ENCODE data around the gene ELP5. TPM values are rescaled to one million over a fixed set of nuclear protein-coding genes. Genes with fewer than 3 reads are reported as not detected.

ELP5 gene
- total RNA-seq, 1 donor = 21.7 TPM

GRCh38 chr17:7232114-7232513, 19.9 kb upstream of the ELP5 start:
- H3K27ac ChIP-seq (ENCODE audit: low read depth, low read length) = no peak overlapping the region
- no peak overlapping the region for H3K4me3 ChIP-seq (ENCODE audit: insufficient read depth, low read length)
- no peaks in the 10 kb centered on the region for H3K9me3 ChIP-seq (ENCODE audit: low read depth, low read length)
- peaks cover 86% of the 10 kb centered on the region for H3K79me2 ChIP-seq (ENCODE audit: insufficient read depth, low read length)
- peaks cover 37% of the 10 kb centered on the region for H4K20me1 ChIP-seq (ENCODE audit: insufficient read depth, low read length)
- H3K4me2 ChIP-seq (ENCODE audit: insufficient read depth, low read length) = peak overlapping the region; percentile 92
- H3K36me3 ChIP-seq (ENCODE audit: insufficient read depth, low read length) = peaks cover 55% of the 10 kb centered on the region
- no peak for DNase-seq (ENCODE audit: insufficient read length, low spot score, missing footprints)
- H2AFZ ChIP-seq (ENCODE audit: low read length) = no peak overlapping the region
- peaks cover 21% of the 10 kb centered on the region for H3K4me1 ChIP-seq (ENCODE audit: insufficient read depth, low read length)
- TF ChIP-seq, protein P1, sequence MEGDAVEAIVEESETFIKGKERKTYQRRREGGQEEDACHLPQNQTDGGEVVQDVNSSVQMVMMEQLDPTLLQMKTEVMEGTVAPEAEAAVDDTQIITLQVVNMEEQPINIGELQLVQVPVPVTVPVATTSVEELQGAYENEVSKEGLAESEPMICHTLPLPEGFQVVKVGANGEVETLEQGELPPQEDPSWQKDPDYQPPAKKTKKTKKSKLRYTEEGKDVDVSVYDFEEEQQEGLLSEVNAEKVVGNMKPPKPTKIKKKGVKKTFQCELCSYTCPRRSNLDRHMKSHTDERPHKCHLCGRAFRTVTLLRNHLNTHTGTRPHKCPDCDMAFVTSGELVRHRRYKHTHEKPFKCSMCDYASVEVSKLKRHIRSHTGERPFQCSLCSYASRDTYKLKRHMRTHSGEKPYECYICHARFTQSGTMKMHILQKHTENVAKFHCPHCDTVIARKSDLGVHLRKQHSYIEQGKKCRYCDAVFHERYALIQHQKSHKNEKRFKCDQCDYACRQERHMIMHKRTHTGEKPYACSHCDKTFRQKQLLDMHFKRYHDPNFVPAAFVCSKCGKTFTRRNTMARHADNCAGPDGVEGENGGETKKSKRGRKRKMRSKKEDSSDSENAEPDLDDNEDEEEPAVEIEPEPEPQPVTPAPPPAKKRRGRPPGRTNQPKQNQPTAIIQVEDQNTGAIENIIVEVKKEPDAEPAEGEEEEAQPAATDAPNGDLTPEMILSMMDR (IDR thresholded peaks at IDR 0.05; ENCODE audit: extremely low read depth, low read depth, low read length) = no peak
- no peaks in the 10 kb centered on the region for H3K27me3 ChIP-seq (ENCODE audit: insufficient read depth, low read length)

GRCh38 chr17:7233701-7234082, 18.3 kb upstream of the ELP5 start:
- H2AFZ ChIP-seq (ENCODE audit: low read length) = peak overlapping the region; percentile 53
- H3K4me2 ChIP-seq (ENCODE audit: insufficient read depth, low read length) = peak overlapping the region; percentile 92
- peaks cover 39% of the 10 kb centered on the region for H4K20me1 ChIP-seq (ENCODE audit: insufficient read depth, low read length)
- peaks cover 92% of the 10 kb centered on the region for H3K79me2 ChIP-seq (ENCODE audit: insufficient read depth, low read length)
- peaks cover 25% of the 10 kb centered on the region for H3K4me1 ChIP-seq (ENCODE audit: insufficient read depth, low read length)
- peak; percentile 93 for DNase-seq (ENCODE audit: insufficient read length, low spot score, missing footprints)
- TF ChIP-seq, protein P1 (IDR thresholded peaks at IDR 0.05; ENCODE audit: extremely low read depth, low read depth, low read length) = no peak
- H3K27ac ChIP-seq (ENCODE audit: low read depth, low read length) = peak overlapping the region; percentile 77
- H3K4me3 ChIP-seq (ENCODE audit: insufficient read depth, low read length) = peak overlapping the region; percentile 80
- peaks cover 43% of the 10 kb centered on the region for H3K36me3 ChIP-seq (ENCODE audit: insufficient read depth, low read length)
- no peaks in the 10 kb centered on the region for H3K9me3 ChIP-seq (ENCODE audit: low read depth, low read length)
- H3K27me3 ChIP-seq (ENCODE audit: insufficient read depth, low read length) = no peaks in the 10 kb centered on the region

DNA sequence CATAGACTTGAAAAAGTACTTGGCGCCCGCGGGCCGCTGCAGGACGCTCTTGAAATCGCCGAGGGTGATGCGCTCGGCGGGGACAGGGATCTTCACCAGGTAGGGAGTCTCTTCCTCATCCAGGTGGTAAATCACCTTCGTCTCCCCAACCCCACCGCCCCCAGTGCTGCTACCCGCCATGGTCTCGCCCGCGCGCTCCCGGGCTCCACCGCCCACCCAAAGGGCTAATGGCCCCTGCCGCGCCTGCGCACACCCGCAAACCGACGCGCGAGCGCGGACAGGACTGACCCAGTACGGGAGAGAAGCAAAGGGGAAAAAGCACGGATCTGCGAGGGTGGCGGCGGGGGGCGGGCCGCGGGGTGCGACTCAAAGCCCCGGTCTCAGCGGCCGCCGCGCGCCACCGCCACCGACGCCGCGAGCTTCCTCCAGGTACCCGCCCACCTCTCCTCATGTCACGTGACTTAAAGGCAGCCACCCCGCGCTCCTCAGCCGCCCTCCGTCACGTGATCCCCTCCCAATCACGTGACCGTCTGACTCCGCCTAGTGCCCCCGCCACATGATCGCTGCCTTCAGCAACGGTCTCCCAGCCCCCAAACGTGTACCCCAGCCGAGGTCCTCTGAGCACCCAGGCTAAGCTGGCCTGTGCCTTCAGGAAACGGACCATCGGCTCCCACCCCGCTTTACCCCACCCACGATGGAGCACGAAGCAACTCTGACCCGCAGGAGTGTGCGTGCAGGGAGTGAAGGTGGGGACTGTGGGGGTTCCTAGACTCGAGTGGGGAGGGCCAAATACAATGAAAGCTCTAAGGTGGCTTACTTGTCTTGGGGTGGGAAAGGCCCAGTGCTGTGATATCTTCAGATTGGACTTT, 17.7 kb upstream of the ELP5 start, which contains the start of gene DVL2:
Gene DVL2, minus strand, starts transcription at position 435 of the 869 bp plus-strand sequence. Its CDS starts 255 bp downstream, at position 180.
- peaks cover 37% of the 10 kb centered on the region for H3K36me3 ChIP-seq (ENCODE audit: insufficient read depth, low read length)
- H3K79me2 ChIP-seq (ENCODE audit: insufficient read depth, low read length) = peaks cover 92% of the 10 kb centered on the region
- H3K9me3 ChIP-seq (ENCODE audit: low read depth, low read length) = no peaks in the 10 kb centered on the region
- H3K4me2 ChIP-seq (ENCODE audit: insufficient read depth, low read length) = peak within 1 kb of the TSS; percentile 92
- peak within 1 kb of the TSS; percentile 77 for H3K27ac ChIP-seq (ENCODE audit: low read depth, low read length)
- no peaks in the 10 kb centered on the region for H3K27me3 ChIP-seq (ENCODE audit: insufficient read depth, low read length)
- DNase-seq (ENCODE audit: insufficient read length, low spot score, missing footprints) = peak; percentile 100
- peaks cover 39% of the 10 kb centered on the region for H4K20me1 ChIP-seq (ENCODE audit: insufficient read depth, low read length)
- H3K4me1 ChIP-seq (ENCODE audit: insufficient read depth, low read length) = peaks cover 25% of the 10 kb centered on the region
- H3K4me3 ChIP-seq (ENCODE audit: insufficient read depth, low read length) = peak within 1 kb of the TSS; percentile 80
- H2AFZ ChIP-seq (ENCODE audit: low read length) = peak within 1 kb of the TSS; percentile 53
- TF ChIP-seq, protein P1 (IDR thresholded peaks at IDR 0.05; ENCODE audit: extremely low read depth, low read depth, low read length) = no peak

All from osteoblast (primary cell).